ENCODE results near the gene RAPGEF5. TPM values are rescaled to one million over a fixed set of nuclear protein-coding genes. Genes with fewer than 3 reads are reported as not detected.

RAPGEF5 gene
- total RNA-seq, 1 experiment from 2014 or later = 16.4 TPM

- POLR2A ChIA-PET (ENCODE audit: unreplicated experiment) = no interaction called here
Observed at GRCh38 chr7:22115689-22116088, 241.3 kb downstream of the RAPGEF5 start.

GRCh38 chr7:22114440-22114981, 242.4 kb downstream of the RAPGEF5 start:
- intact Hi-C loops (cut with micrococcal nuclease; ENCODE audit: unreplicated experiment) = loop anchor here (5.0 kb wide), 1 partner anchor 183 kb away; no protein-coding TSS in a partner anchor

More at GRCh38 chr7:22115689-22116088, 241.3 kb downstream of the RAPGEF5 start:
- Histone ChIP-seq H2AFZ (no peak overlapping the region), H3K36me3 (ENCODE audit: low read depth) (no peaks in the 10 kb centered on the region), H3F3A (ENCODE audit: insufficient read depth, low read depth) (no peaks in the 10 kb centered on the region), H3K9me2 (ENCODE audit: insufficient read depth) (no peaks in the 10 kb centered on the region), H3K27ac (no peak overlapping the region), H3K27me3 (ENCODE audit: insufficient read depth, low read depth) (no peaks in the 10 kb centered on the region), H3K4me2 (no peak overlapping the region), H3K9me3 (ENCODE audit: insufficient read depth, low read depth) (no peaks in the 10 kb centered on the region), H3K79me2 (ENCODE audit: low read depth) (no peaks in the 10 kb centered on the region), H3K4me1 (replicated peaks; ENCODE audit: insufficient read depth) (no peaks in the 10 kb centered on the region), H4K20me1 (ENCODE audit: insufficient read depth) (no peaks in the 10 kb centered on the region), H3K4me3 (no peak overlapping the region)
- CTCF ChIA-PET = no interaction called here
- BruUV-seq (replicated peaks) = no TSS peak
- intact Hi-C loops (cut with micrococcal nuclease; ENCODE audit: unreplicated experiment) = no loop called here
- TF ChIP-seq EZH2 (IDR thresholded peaks at IDR 0.05; ENCODE audit: low read depth) (no peak), CTCF (conservative IDR thresholded peaks at IDR 0.05) (no peak)
- DNase-seq = no peak

GRCh38 chr7:22113041-22113440, 243.9 kb downstream of the RAPGEF5 start:
- DNase-seq = no peak
- Histone ChIP-seq H3K27me3 (ENCODE audit: insufficient read depth, low read depth) (no peaks in the 10 kb centered on the region), H3K4me1 (replicated peaks; ENCODE audit: insufficient read depth) (no peaks in the 10 kb centered on the region), H3K9me3 (ENCODE audit: insufficient read depth, low read depth) (no peaks in the 10 kb centered on the region), H3K4me3 (no peak overlapping the region), H3K9me2 (ENCODE audit: insufficient read depth) (no peaks in the 10 kb centered on the region), H3K36me3 (ENCODE audit: low read depth) (no peaks in the 10 kb centered on the region), H3K4me2 (no peak overlapping the region), H2AFZ (no peak overlapping the region), H3K79me2 (ENCODE audit: low read depth) (no peaks in the 10 kb centered on the region), H4K20me1 (ENCODE audit: insufficient read depth) (no peaks in the 10 kb centered on the region), H3K27ac (no peak overlapping the region), H3F3A (ENCODE audit: insufficient read depth, low read depth) (no peaks in the 10 kb centered on the region)
- no TSS peak for BruUV-seq (replicated peaks)
- TF ChIP-seq EZH2 (IDR thresholded peaks at IDR 0.05; ENCODE audit: low read depth) = no peak
- TF ChIP-seq CTCF (conservative IDR thresholded peaks at IDR 0.05) = no peak
- ChIA-PET POLR2A (ENCODE audit: unreplicated experiment) (no interaction called here), CTCF (interaction anchor here (0.6 kb wide), 1 partner anchor 21 kb away, joined by 6 read pairs; no protein-coding TSS in a partner anchor)
- intact Hi-C loops (cut with micrococcal nuclease; ENCODE audit: unreplicated experiment) = loop anchor here (5.0 kb wide), 1 partner anchor 184 kb away; no protein-coding TSS in a partner anchor

More at GRCh38 chr7:22114440-22114981, 242.4 kb downstream of the RAPGEF5 start:
- ChIA-PET POLR2A (ENCODE audit: unreplicated experiment) (no interaction called here), CTCF (interaction anchor here (1.0 kb wide), 1 partner anchor 31 kb away, joined by 3 read pairs; no protein-coding TSS in a partner anchor)
- Histone ChIP-seq H3K4me1 (replicated peaks; ENCODE audit: insufficient read depth) (no peaks in the 10 kb centered on the region), H3K4me3 (no peak overlapping the region), H2AFZ (no peak overlapping the region), H3K27ac (no peak overlapping the region), H3K36me3 (ENCODE audit: low read depth) (no peaks in the 10 kb centered on the region), H3K79me2 (ENCODE audit: low read depth) (no peaks in the 10 kb centered on the region), H3K9me2 (ENCODE audit: insufficient read depth) (no peaks in the 10 kb centered on the region), H4K20me1 (ENCODE audit: insufficient read depth) (no peaks in the 10 kb centered on the region), H3K27me3 (ENCODE audit: insufficient read depth, low read depth) (no peaks in the 10 kb centered on the region), H3K4me2 (no peak overlapping the region), H3F3A (ENCODE audit: insufficient read depth, low read depth) (no peaks in the 10 kb centered on the region), H3K9me3 (ENCODE audit: insufficient read depth, low read depth) (no peaks in the 10 kb centered on the region)
- BruUV-seq (replicated peaks) = no TSS peak
- TF ChIP-seq EZH2 (IDR thresholded peaks at IDR 0.05; ENCODE audit: low read depth) (no peak), CTCF (conservative IDR thresholded peaks at IDR 0.05) (no peak)
- no peak for DNase-seq
